K562 (cell line): ENCODE measurements around the gene INO80E. TPM values are rescaled to one million over a fixed set of nuclear protein-coding genes. Genes with fewer than 3 reads are reported as not detected.

Experiments used
- EP300 ChIP-seq: IDR thresholded peaks from 2 replicates; pipeline ENCODE4 v1.6.1; 2012; ENCODE audit warnings: low read length, improper control_type of control experiment
- FOXK1 ChIP-seq: sonication (generic); formaldehyde crosslinking; IDR thresholded peaks from 2 replicates; pipeline ENCODE4 v1.8.0; 2022; ENCODE audit warnings: missing genetic modification reagents, mild to moderate bottlenecking, borderline replicate concordance
- KLF16 ChIP-seq: IDR thresholded peaks from 2 replicates; pipeline ENCODE4 v1.6.1; 2016; ENCODE audit warnings: antibody characterized with exemption
- MAZ ChIP-seq, 2 experiments: fragments of 450-650 bp in 1 of 2; sonication (generic) in 1 of 2; formaldehyde crosslinking; IDR thresholded peaks in 1 of 2; conservative IDR thresholded peaks in 1 of 2; 2 replicates each; pipeline versions ENCODE4 v1.4.0 to v1.5.0; 2020; ENCODE audit warnings: mild to moderate bottlenecking in 1 of 2, missing genetic modification reagents in 1 of 2
- NFRKB ChIP-seq: fragments of 450-650 bp; IDR thresholded peaks from 2 replicates; pipeline ENCODE4 v1.6.1; 2016; ENCODE audit warnings: low read depth
- NR2C1 ChIP-seq, 2 experiments: fragments of 450-650 bp; IDR thresholded peaks; 2 replicates each; pipeline ENCODE4 v1.6.1; 2017; ENCODE audit warnings: mild to moderate bottlenecking in 2 of 2, antibody characterized with exemption in 1 of 2, inconsistent platforms in 1 of 2, missing compliant biosample characterization in 1 of 2, missing genetic modification characterization in 1 of 2
- NR2F6 ChIP-seq: fragments of 450-650 bp; formaldehyde crosslinking; IDR thresholded peaks from 2 replicates; pipeline ENCODE4 v1.4.0; 2020; ENCODE audit warnings: mild to moderate bottlenecking
- NR4A1 ChIP-seq, 2 experiments: fragments of 250-450 bp in 1 of 2; fragments of 450-650 bp in 1 of 2; sonication (Bioruptor Pico) in 1 of 2; IDR thresholded peaks; 2 replicates each; pipeline versions ENCODE4 v1.4.0 to v1.6.1; 2016 to 2020; ENCODE audit warnings: mild to moderate bottlenecking in 2 of 2, missing compliant biosample characterization in 1 of 2, missing genetic modification characterization in 1 of 2, moderate library complexity in 1 of 2
- PTRF ChIP-seq: fragments of 450-650 bp; IDR thresholded peaks from 2 replicates; pipeline ENCODE4 v1.6.1; 2016; ENCODE audit warnings: mild to moderate bottlenecking, missing genetic modification characterization, missing compliant biosample characterization
- RBM34 ChIP-seq: fragments of 200-400 bp; formaldehyde crosslinking; IDR thresholded peaks from 2 replicates; pipeline ENCODE4 v1.6.1; 2018; ENCODE audit warnings: low read length, borderline replicate concordance; ENCODE audit not compliant: insufficient read depth
- TOE1 ChIP-seq, 2 experiments: fragments of 450-650 bp in 1 of 2; sonication (generic) in 1 of 2; formaldehyde crosslinking in 1 of 2; IDR thresholded peaks; 2 replicates each; pipeline versions ENCODE4 v1.7.1 to v1.8.0; 2016 to 2022; ENCODE audit warnings: borderline replicate concordance in 2 of 2, mild to moderate bottlenecking in 2 of 2, antibody characterized with exemption in 1 of 2, inconsistent platforms in 1 of 2, low read depth in 1 of 2, missing genetic modification reagents in 1 of 2, moderate library complexity in 1 of 2
- WHSC1 ChIP-seq: IDR thresholded peaks from one replicate; pipeline ENCODE4 v1.6.1; 2012; ENCODE audit warnings: low read length, control low read depth, inconsistent platforms
- ZBTB1 ChIP-seq: sonication (generic); formaldehyde crosslinking; IDR thresholded peaks from 2 replicates; pipeline ENCODE4 v1.8.1; 2023; ENCODE audit warnings: missing genetic modification reagents, low read depth, mild to moderate bottlenecking, borderline replicate concordance
- ZKSCAN3 ChIP-seq: fragments of 250-450 bp; sonication (Bioruptor Pico); IDR thresholded peaks from 2 replicates; pipeline ENCODE4 v1.4.0; 2020
- ZNF57 ChIP-seq: fragments of 450-650 bp; formaldehyde crosslinking; IDR thresholded peaks from 2 replicates; pipeline ENCODE4 v1.4.0; 2020; ENCODE audit warnings: mild to moderate bottlenecking, moderate library complexity
- ZNF668 ChIP-seq: fragments of 250-450 bp; sonication (Bioruptor Pico); IDR thresholded peaks from 2 replicates; pipeline ENCODE4 v1.8.0; 2022; ENCODE audit warnings: mild to moderate bottlenecking, inconsistent platforms
- polyA plus RNA-seq, 8 experiments: library from polyadenylated mRNA; depleted of rRNA in 4 of 8; stranded (reverse) in 5 of 8; unstranded in 3 of 8; fragments of >200 nt; fragmentation: Nextera tagmentation in 2 of 8; fragmentation: Illumina TruSeq in 1 of 8; extraction: Ambion mirVana in 2 of 8; extraction: Trizol in 1 of 8; gene quantifications; 2 replicates each; pipeline versions ENCODE4 v1.2.1 to v1.2.3, GENCODE V29; 2011 to 2014; ENCODE audit warnings: inconsistent platforms in 1 of 8, missing spikeins in 1 of 8
- total RNA-seq, 7 experiments: library from RNA; depleted of rRNA in 6 of 7; stranded (reverse); fragments of >200 nt in 6 of 7; fragmentation: Illumina TruSeq in 2 of 7; extraction: Trizol in 2 of 7; gene quantifications; 2 replicates each; pipeline versions ENCODE4 v1.2.1 to v1.2.3, GENCODE V29; 2011 to 2021; ENCODE audit warnings: low replicate concordance in 1 of 7
- TF ChIP-seq, protein P1 (sequence below): sonication (generic); formaldehyde crosslinking; IDR thresholded peaks from 2 replicates; pipeline ENCODE4 v1.9.0; 2022; ENCODE audit warnings: mild to moderate bottlenecking, missing genetic modification reagents
- TF ChIP-seq, protein P2 (sequence below): sonication (generic); formaldehyde crosslinking; IDR thresholded peaks from 2 replicates; pipeline ENCODE4 v1.8.1; 2023; ENCODE audit warnings: mild to moderate bottlenecking, missing genetic modification reagents, moderate library complexity
- TF ChIP-seq, protein P3 (sequence below): fragments of 450-650 bp; IDR thresholded peaks from 2 replicates; pipeline ENCODE4 v1.6.1; 2016; ENCODE audit warnings: low read depth, mild to moderate bottlenecking, moderate library complexity

Gene INO80E
- total and polyA plus RNA-seq, 9 of the 15 experiments (the other 6 are each of a cell fraction or from before 2014, with no cell fraction given), result 0.31 to 102 (median 49.3) TPM

DNA sequence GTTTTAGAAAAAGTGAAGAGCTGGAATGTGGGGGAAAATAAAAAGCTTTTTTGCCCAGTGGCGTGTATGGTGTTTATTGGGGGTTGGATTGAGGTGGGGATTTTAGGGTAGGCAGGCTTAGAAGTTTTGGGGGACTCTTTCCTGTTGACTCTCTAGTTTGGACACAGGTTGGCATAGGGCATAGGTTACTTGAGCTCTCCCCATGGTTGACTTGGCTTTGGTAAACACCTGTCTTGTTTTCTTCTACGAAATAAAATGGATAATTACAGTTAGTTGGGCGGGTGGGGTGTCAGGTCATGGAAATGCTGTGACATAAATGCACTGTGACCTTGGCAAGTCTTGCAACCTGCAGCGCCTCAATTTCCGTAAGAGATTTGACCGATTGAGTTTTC lies 23.1 kb upstream of the INO80E start (continued):
- TF ChIP-seq, protein P1, sequence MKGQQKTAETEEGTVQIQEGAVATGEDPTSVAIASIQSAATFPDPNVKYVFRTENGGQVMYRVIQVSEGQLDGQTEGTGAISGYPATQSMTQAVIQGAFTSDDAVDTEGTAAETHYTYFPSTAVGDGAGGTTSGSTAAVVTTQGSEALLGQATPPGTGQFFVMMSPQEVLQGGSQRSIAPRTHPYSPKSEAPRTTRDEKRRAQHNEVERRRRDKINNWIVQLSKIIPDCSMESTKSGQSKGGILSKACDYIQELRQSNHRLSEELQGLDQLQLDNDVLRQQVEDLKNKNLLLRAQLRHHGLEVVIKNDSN (CRISPR knock-in tag), result no peak
- TF ChIP-seq, protein P2, sequence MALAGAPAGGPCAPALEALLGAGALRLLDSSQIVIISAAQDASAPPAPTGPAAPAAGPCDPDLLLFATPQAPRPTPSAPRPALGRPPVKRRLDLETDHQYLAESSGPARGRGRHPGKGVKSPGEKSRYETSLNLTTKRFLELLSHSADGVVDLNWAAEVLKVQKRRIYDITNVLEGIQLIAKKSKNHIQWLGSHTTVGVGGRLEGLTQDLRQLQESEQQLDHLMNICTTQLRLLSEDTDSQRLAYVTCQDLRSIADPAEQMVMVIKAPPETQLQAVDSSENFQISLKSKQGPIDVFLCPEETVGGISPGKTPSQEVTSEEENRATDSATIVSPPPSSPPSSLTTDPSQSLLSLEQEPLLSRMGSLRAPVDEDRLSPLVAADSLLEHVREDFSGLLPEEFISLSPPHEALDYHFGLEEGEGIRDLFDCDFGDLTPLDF (CRISPR knock-in tag), result no peak
- TF ChIP-seq ZNF668 (CRISPR knock-in tag) (no peak), RBM34 (no peak), NR2C1 (IDR thresholded peaks at IDR 0.05) (no peak), NR2C1 (tag; IDR thresholded peaks at IDR 0.05) (peak; percentile 62), NFRKB (peak; percentile 41; the same call in 1 of the 2 replicates), TOE1 (IDR thresholded peaks at IDR 0.05; ENCODE audit: borderline replicate concordance) (no peak), TOE1 (CRISPR knock-in tag; IDR thresholded peaks at IDR 0.05; ENCODE audit: borderline replicate concordance, low read depth) (no peak), KLF16 (no peak), NR2F6 (CRISPR knock-in tag) (no peak), PTRF (peak; percentile 34; the same call in 1 of the 2 replicates), MAZ (CRISPR knock-in tag; conservative IDR thresholded peaks at IDR 0.05 in 1 of 2, IDR thresholded peaks at IDR 0.05 in 1 of 2) (no peak), ZNF57 (CRISPR knock-in tag) (no peak), NR4A1 (CRISPR knock-in tag; IDR thresholded peaks at IDR 0.05) (no peak), NR4A1 (tag; IDR thresholded peaks at IDR 0.05) (peak; percentile 87; the same call in 1 of the 2 replicates), ZKSCAN3 (no peak), ZBTB1 (no peak), WHSC1 (no peak), EP300 (no peak), FOXK1 (CRISPR knock-in tag) (no peak)
- TF ChIP-seq, protein P3, sequence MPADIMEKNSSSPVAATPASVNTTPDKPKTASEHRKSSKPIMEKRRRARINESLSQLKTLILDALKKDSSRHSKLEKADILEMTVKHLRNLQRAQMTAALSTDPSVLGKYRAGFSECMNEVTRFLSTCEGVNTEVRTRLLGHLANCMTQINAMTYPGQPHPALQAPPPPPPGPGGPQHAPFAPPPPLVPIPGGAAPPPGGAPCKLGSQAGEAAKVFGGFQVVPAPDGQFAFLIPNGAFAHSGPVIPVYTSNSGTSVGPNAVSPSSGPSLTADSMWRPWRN, result no peak
